Neuronal stem cell (in vitro differentiated cells): ENCODE measurements around the gene HEPHL1.

Experiments
- DNase-seq: peaks from one replicate; pipeline ENCODE4 v3.0.0-alpha.2; 2013; ENCODE audit warnings: low spot score
- H2AFZ ChIP-seq: one replicate; pipeline ENCODE4 v1.6.1; 2013; ENCODE audit warnings: mild to moderate bottlenecking, low read length, inconsistent platforms
- H2AK5ac ChIP-seq: 2 replicates; pipeline ENCODE4 v1.6.1; 2013; ENCODE audit warnings: low read depth, mild to moderate bottlenecking, inconsistent platforms, low read length, moderate library complexity, mixed read lengths
- H2BK120ac ChIP-seq: 2 replicates; pipeline ENCODE4 v1.6.1; 2013; ENCODE audit warnings: low read depth, mild to moderate bottlenecking, inconsistent platforms, low read length, moderate library complexity, mixed read lengths
- H2BK12ac ChIP-seq: one replicate; pipeline ENCODE4 v1.6.1; 2013; ENCODE audit warnings: low read length, inconsistent platforms
- H2BK15ac ChIP-seq: 2 replicates; pipeline ENCODE4 v1.6.1; 2013; ENCODE audit warnings: mild to moderate bottlenecking, low read length, inconsistent platforms, mixed read lengths
- H2BK5ac ChIP-seq: one replicate; pipeline ENCODE4 v1.6.1; 2013; ENCODE audit warnings: inconsistent platforms, mild to moderate bottlenecking, low read length, moderate library complexity
- H3K14ac ChIP-seq: one replicate; pipeline ENCODE4 v1.6.1; 2013; ENCODE audit warnings: low read length, inconsistent platforms
- H3K18ac ChIP-seq: 2 replicates; pipeline ENCODE4 v1.6.1; 2013; ENCODE audit warnings: low read length, inconsistent platforms
- H3K23ac ChIP-seq: 2 replicates; pipeline ENCODE4 v1.6.1; 2013; ENCODE audit warnings: low read depth, mild to moderate bottlenecking, mixed read lengths, low read length, inconsistent platforms; ENCODE audit not compliant: poor library complexity
- H3K27ac ChIP-seq: replicated peaks from 3 replicates; pipeline ENCODE4 v1.5.1; 2013; ENCODE audit warnings: low read length, inconsistent platforms
- H3K27me3 ChIP-seq, 3 experiments: 2 replicates each; pipeline ENCODE4 v1.6.1; 2013; ENCODE audit warnings: low read length in 3 of 3, mild to moderate bottlenecking in 2 of 3, inconsistent platforms in 1 of 3, low read depth in 1 of 3, mixed read lengths in 1 of 3, moderate library complexity in 1 of 3; ENCODE audit not compliant: control insufficient read depth in 3 of 3, insufficient read depth in 3 of 3
- H3K36me3 ChIP-seq, 2 donors: replicated peaks in 1 of 2; 2 replicates each; pipeline ENCODE4 v1.6.1; 2013; ENCODE audit warnings: low read length in 2 of 2; ENCODE audit not compliant: control insufficient read depth in 2 of 2, insufficient read depth in 2 of 2
- H3K4ac ChIP-seq: 2 replicates; pipeline ENCODE4 v1.6.1; 2013; ENCODE audit warnings: inconsistent platforms, mild to moderate bottlenecking, low read length, moderate library complexity
- H3K4me1 ChIP-seq, 2 donors: 1 replicate in 1 of 2; 2 replicates in 1 of 2; pipeline ENCODE4 v1.6.1; 2013; ENCODE audit warnings: low read length in 2 of 2, low read depth in 1 of 2; ENCODE audit not compliant: control insufficient read depth in 2 of 2, insufficient read depth in 1 of 2
- H3K4me2 ChIP-seq: one replicate; pipeline ENCODE4 v1.6.1; 2013; ENCODE audit warnings: mild to moderate bottlenecking, low read length, inconsistent platforms; ENCODE audit not compliant: insufficient read depth, poor library complexity, severe bottlenecking
- H3K4me3 ChIP-seq, 2 donors: 2 replicates each; pipeline ENCODE4 v1.5.1; 2013; ENCODE audit warnings: low read length in 2 of 2, mild to moderate bottlenecking in 2 of 2, inconsistent platforms in 1 of 2, moderate library complexity in 1 of 2
- H3K79me1 ChIP-seq: one replicate; pipeline ENCODE4 v1.6.1; 2013; ENCODE audit warnings: low read depth, mild to moderate bottlenecking, inconsistent platforms, low read length, moderate library complexity
- H3K9ac ChIP-seq: one replicate; pipeline ENCODE4 v1.6.1; 2013; ENCODE audit warnings: mild to moderate bottlenecking, low read depth, low read length, inconsistent platforms; ENCODE audit not compliant: poor library complexity
- H3K9me3 ChIP-seq, 2 donors: replicated peaks in 1 of 2; 2 replicates each; pipeline versions ENCODE3 to v1.6.1; 2013; ENCODE audit warnings: low read length in 2 of 2, mild to moderate bottlenecking in 2 of 2, inconsistent platforms in 1 of 2, low read depth in 1 of 2, mixed read lengths in 1 of 2, moderate library complexity in 1 of 2; ENCODE audit not compliant: control insufficient read depth in 2 of 2, insufficient read depth in 1 of 2
- H4K8ac ChIP-seq: one replicate; pipeline ENCODE4 v1.6.1; 2013; ENCODE audit warnings: low read depth, mild to moderate bottlenecking, inconsistent platforms, low read length, moderate library complexity
- H4K91ac ChIP-seq: one replicate; pipeline ENCODE4 v1.6.1; 2013; ENCODE audit warnings: low read length, low read depth, mild to moderate bottlenecking, inconsistent platforms; ENCODE audit not compliant: poor library complexity
- WGBS, 2 donors: extraction: QIAGEN DNeasy Blood & Tissue Kit; methylation state at CpG; one replicate each; pipeline ENCODE4 v1.1.7; 2013; ENCODE audit warnings: missing lambda C conversion rate in 2 of 2, mixed read lengths in 1 of 2; ENCODE audit not compliant: insufficient read length in 2 of 2, insufficient replicate concordance in 1 of 2; ENCODE audit errors: extremely low coverage in 2 of 2; 5-methylcytosine and 5-hydroxymethylcytosine counted together

Gene HEPHL1

GRCh38 chr11:94128746-94129511, 107.8 kb downstream of the HEPHL1 start, which contains the start of gene PANX1:
TSS of gene PANX1 (plus strand) at chr11:94128841. CDS start at chr11:94129313, 472 bp downstream.
- H3K79me1 ChIP-seq, result peaks cover 9% of the 10 kb centered on the region
- H3K4me3 ChIP-seq, result peak within 1 kb of the TSS; percentile 88 to 93
- no peaks in the 10 kb centered on the region for H3K9me3 ChIP-seq
- peak within 1 kb of the TSS; percentile 96 for H3K23ac ChIP-seq
- peak within 1 kb of the TSS; percentile 6 for H4K91ac ChIP-seq
- H3K4ac ChIP-seq, result peak within 1 kb of the TSS; percentile 70
- peaks cover 0 to 4% of the 10 kb centered on the region in 2 donors for H3K36me3 ChIP-seq
- peak within 1 kb of the TSS; percentile 95 for H3K9ac ChIP-seq
- no peaks in the 10 kb centered on the region for H3K27me3 ChIP-seq
- peak within 1 kb of the TSS; percentile 91 for H2AFZ ChIP-seq
- H3K4me1 ChIP-seq, result peaks cover 11 to 14% of the 10 kb centered on the region in 2 donors
- peak within 1 kb of the TSS; percentile 10 for H2BK120ac ChIP-seq
- peak within 1 kb of the TSS; percentile 62 for H3K27ac ChIP-seq
- H2BK15ac ChIP-seq, result peak within 1 kb of the TSS; percentile 52
- H2BK5ac ChIP-seq, result peak within 1 kb of the TSS; percentile 91
- peak within 1 kb of the TSS; percentile 65 for H2AK5ac ChIP-seq
- peak within 1 kb of the TSS; percentile 52 for H4K8ac ChIP-seq
- peak within 1 kb of the TSS; percentile 98 for H3K18ac ChIP-seq
- peak within 1 kb of the TSS; percentile 26 for H3K14ac ChIP-seq
- H3K4me2 ChIP-seq, result peak within 1 kb of the TSS; percentile 75
- WGBS, 2 donors, result no CpG with 5 or more reads among the region's 92 CpGs
- peak; percentile 86 for DNase-seq
- no peak within 1 kb of the TSS for H2BK12ac ChIP-seq

DNA sequence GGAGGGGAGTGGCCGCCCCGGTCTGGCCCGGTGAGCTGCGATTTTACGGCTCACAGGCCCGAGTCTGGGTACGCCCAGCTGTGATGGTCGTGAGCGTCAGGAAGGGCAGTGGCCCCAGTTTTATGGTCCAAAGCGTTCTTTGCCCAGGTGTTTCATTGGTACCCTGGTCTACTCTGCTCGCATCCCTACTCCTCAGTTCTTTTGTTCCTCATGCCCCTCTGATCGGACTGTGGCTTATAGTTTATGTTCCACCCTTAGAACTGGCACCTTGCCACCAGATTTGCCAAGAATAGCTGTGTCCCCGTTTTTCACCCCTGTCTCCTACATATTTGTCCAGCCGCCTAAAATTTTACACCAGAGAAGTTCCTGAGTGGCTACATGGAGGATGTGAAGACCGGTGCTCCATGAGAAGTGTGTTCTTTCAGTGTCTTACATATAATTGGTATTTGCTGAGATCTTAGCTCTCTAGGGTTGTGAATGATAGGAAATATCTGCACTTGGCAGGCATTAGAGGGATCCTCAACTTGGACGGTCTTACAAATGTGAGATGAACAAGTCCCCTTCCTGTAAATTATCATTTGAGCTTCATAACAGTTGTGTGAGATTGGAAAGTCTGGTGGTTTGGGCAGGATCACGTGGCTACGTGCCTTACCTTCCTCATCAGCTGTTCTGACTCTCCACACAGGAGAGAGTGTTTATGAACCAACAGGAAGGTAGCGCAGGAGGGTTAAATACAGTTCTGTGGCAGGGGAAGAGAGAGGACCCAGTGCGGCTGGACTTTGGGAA, 108.6 kb downstream of the HEPHL1 start:
- H3K4ac ChIP-seq, result peak overlapping the region; percentile 70
- no peaks in the 10 kb centered on the region for H3K9me3 ChIP-seq
- H3K4me1 ChIP-seq, result peaks cover 11 to 14% of the 10 kb centered on the region in 2 donors
- DNase-seq, result no peak
- no peak overlapping the region for H2BK12ac ChIP-seq
- H4K8ac ChIP-seq, result peak overlapping the region; percentile 52
- H2BK120ac ChIP-seq, result no peak overlapping the region
- H3K9ac ChIP-seq, result peak overlapping the region; percentile 95
- peaks cover 0 to 4% of the 10 kb centered on the region in 2 donors for H3K36me3 ChIP-seq
- peak overlapping the region; percentile 91 for H2AFZ ChIP-seq
- H3K23ac ChIP-seq, result peak overlapping the region; percentile 96
- H3K27me3 ChIP-seq, result no peaks in the 10 kb centered on the region
- no peak overlapping the region for H3K27ac ChIP-seq
- H3K4me2 ChIP-seq, result peak overlapping the region; percentile 75
- H3K18ac ChIP-seq, result peak overlapping the region; percentile 98
- H4K91ac ChIP-seq, result no peak overlapping the region
- peaks cover 9% of the 10 kb centered on the region for H3K79me1 ChIP-seq
- peak overlapping the region; percentile 65 for H2AK5ac ChIP-seq
- peak overlapping the region; percentile 42 for H2BK5ac ChIP-seq
- H3K14ac ChIP-seq, result peak overlapping the region; percentile 26
- H2BK15ac ChIP-seq, result peak overlapping the region; percentile 52
- peak overlapping the region; percentile 88 to 93 for H3K4me3 ChIP-seq
- no CpG with 5 or more reads among the region's 20 CpGs for WGBS, 2 donors

DNA sequence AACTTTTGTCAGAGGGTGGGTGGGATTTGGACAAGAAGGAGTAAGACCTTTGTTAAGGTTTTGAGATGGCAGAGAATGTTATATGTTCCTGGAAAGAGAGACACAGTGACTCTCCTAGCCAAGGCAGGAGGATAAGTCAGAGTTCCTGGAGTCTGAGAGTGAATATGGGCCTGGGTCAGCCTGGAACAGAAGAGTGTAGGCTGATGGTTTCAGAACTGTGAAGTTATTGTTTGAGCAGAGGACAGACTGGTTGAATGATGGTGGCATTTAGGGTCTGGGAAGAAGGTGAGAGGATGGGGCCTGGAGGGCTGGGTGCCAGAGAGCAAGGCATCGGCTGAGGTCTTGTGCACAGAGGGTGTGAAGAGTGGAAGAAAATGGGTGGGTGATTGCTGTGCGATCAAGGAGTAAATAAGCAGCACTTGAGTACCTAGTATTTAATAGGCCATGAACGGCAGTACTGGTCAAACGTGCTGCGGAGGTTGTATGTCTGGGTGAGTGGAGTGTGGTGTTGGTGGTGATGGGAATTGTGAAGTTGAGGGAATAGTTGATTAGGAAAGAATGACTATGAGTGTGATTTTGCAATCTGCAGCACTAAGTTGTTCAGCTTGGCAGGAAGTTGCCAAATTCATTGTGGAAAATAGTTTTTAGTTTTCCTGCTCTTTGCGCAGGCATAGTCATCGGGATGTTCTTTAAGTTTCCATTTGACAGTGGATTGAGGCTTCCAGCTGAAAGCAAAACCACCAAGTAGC, 109.3 kb downstream of the HEPHL1 start:
- Histone ChIP-seq H3K23ac (no peak overlapping the region), H4K8ac (no peak overlapping the region), H4K91ac (no peak overlapping the region), H2BK5ac (no peak overlapping the region), H3K4me1 (peaks cover 11 to 14% of the 10 kb centered on the region in 2 donors), H2AK5ac (no peak overlapping the region), H2BK12ac (no peak overlapping the region), H3K14ac (no peak overlapping the region), H3K18ac (no peak overlapping the region), H3K4me3 (peak overlapping the region in 1 of 2 donors; percentile 88), H3K36me3 (peaks cover 0 to 9% of the 10 kb centered on the region in 2 donors), H3K9ac (no peak overlapping the region), H3K9me3 (no peaks in the 10 kb centered on the region), H2BK120ac (no peak overlapping the region), H2AFZ (no peak overlapping the region), H2BK15ac (no peak overlapping the region), H3K79me1 (peaks cover 13% of the 10 kb centered on the region), H3K27ac (no peak overlapping the region), H3K4ac (no peak overlapping the region), H3K4me2 (peak overlapping the region; percentile 40), H3K27me3 (no peaks in the 10 kb centered on the region)
- DNase-seq, result no peak
- no CpG with 5 or more reads among the region's 7 CpGs for WGBS, 2 donors
